ENCODE results near the gene CST4.
"Not testable (repeated sequence)": the region's sequence is repeated elsewhere in the genome, so short reads cannot be mapped to it uniquely, and the experiment has no call there.

Gene CST4

GRCh38 chr20:23661002-23661429, 27.8 kb downstream of the CST4 start:
- no peak for DNase-seq (ENCODE audit: low read depth in 2 of 2)

- DNase-seq (ENCODE audit: low read depth in 2 of 2) = no peak
Measured at GRCh38 chr20:23659989-23660837, 28.6 kb downstream of the CST4 start.

GRCh38 chr20:23659610-23659988, 29.2 kb downstream of the CST4 start:
- not testable (repeated sequence) for DNase-seq (ENCODE audit: low read depth in 2 of 2)

GRCh38 chr20:23658989-23659609, 29.7 kb downstream of the CST4 start:
- DNase-seq (ENCODE audit: low read depth in 2 of 2) = no peak

- DNase-seq (ENCODE audit: low read depth in 2 of 2) = no peak
Measured at GRCh38 chr20:23658336-23658735, 30.5 kb downstream of the CST4 start.

GRCh38 chr20:23657202-23657601, 31.6 kb downstream of the CST4 start:
- DNase-seq (ENCODE audit: low read depth in 2 of 2) = no peak

- no peak for DNase-seq (ENCODE audit: low read depth in 2 of 2)
Measured at GRCh38 chr20:23656372-23656771, 32.5 kb downstream of the CST4 start.

GRCh38 chr20:23655491-23656211, 33.2 kb downstream of the CST4 start:
- no peak for DNase-seq (ENCODE audit: low read depth in 2 of 2)

- no peak for DNase-seq (ENCODE audit: low read depth in 2 of 2)
Measured at GRCh38 chr20:23654717-23655116, 34.1 kb downstream of the CST4 start.

- no peak for DNase-seq (ENCODE audit: low read depth in 2 of 2)
Measured at GRCh38 chr20:23654000-23654399, 34.8 kb downstream of the CST4 start.

GRCh38 chr20:23653400-23653938, 35.4 kb downstream of the CST4 start:
- no peak for DNase-seq (ENCODE audit: low read depth in 2 of 2)

GRCh38 chr20:23652926-23653325, 35.9 kb downstream of the CST4 start:
- no peak for DNase-seq (ENCODE audit: low read depth in 2 of 2)

GRCh38 chr20:23652371-23652770, 36.5 kb downstream of the CST4 start:
- DNase-seq (ENCODE audit: low read depth in 2 of 2) = no peak

GRCh38 chr20:23651117-23651516, 37.7 kb downstream of the CST4 start:
- no peak for DNase-seq (ENCODE audit: low read depth in 2 of 2)

- no peak for DNase-seq (ENCODE audit: low read depth in 2 of 2)
Measured at GRCh38 chr20:23649830-23650417, 38.9 kb downstream of the CST4 start.

GRCh38 chr20:23649242-23649641, 39.6 kb downstream of the CST4 start:
- DNase-seq (ENCODE audit: low read depth in 2 of 2) = no peak

- no peak for DNase-seq (ENCODE audit: low read depth in 2 of 2)
Measured at GRCh38 chr20:23647346-23647745, 41.5 kb downstream of the CST4 start.

GRCh38 chr20:23646106-23646873, 42.5 kb downstream of the CST4 start:
- no peak for DNase-seq (ENCODE audit: low read depth in 2 of 2)

GRCh38 chr20:23645575-23645974, 43.3 kb downstream of the CST4 start:
- DNase-seq (ENCODE audit: low read depth in 2 of 2) = no peak

- no peak for DNase-seq (ENCODE audit: low read depth in 2 of 2)
Measured at GRCh38 chr20:23644164-23644563, 44.7 kb downstream of the CST4 start.

- DNase-seq (ENCODE audit: low read depth in 2 of 2) = no peak
Measured at GRCh38 chr20:23643659-23644058, 45.2 kb downstream of the CST4 start.

Measured in stimulated activated CD8-positive, alpha-beta memory T cell treated with anti-CD3 and anti-CD28 coated beads, Interleukin-15, amount 100 ng/mL, for 48 hours (primary cell).